Erythroblast (primary cell): ENCODE results near the gene SYCN.

Experiments used
- DNase-seq, 2 experiments: peaks; one replicate each; lab custom pipeline; 2025; lab: John Stamatoyannopoulos, UW
- GATA1 ChIP-seq: IDR thresholded peaks from 2 replicates; pipeline ENCODE4 v1.6.1; 2011; ENCODE audit warnings: low read depth, mild to moderate bottlenecking, control low read depth, low read length, moderate library complexity
- POLR2A ChIP-seq: IDR thresholded peaks from 2 replicates; pipeline ENCODE4 v1.6.1; 2011; ENCODE audit warnings: mild to moderate bottlenecking, low read length

Gene SYCN

DNA sequence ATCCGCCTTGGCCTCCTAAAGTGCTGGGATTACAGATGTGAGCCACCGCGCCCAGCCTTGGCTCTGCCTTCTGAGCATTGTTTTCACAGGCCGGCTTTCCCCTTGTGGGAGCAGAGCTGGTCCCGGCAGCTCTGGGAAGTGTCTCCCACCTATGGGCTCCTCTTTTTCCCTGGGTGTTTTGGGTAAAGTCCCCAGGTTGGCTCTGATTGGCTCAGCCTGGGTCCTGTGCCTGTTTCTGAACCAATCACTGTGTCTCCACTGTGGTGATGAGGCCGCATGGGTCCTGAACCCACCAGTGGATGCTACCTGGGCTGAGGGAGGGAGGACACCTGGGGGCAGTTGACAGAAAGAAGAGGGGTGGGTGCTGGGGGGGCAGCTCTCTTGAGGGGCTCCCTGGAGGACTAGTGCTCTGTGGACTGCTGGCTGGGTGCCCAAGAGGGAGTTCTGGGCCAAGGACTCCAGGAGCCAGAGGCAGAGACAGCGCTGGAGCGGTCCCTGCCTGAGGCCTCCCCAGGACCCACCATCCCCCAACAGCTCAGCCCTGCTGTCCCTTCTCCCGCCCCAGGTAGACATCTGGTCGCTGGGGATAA lies 26.9 kb downstream of the SYCN start:
- no peak for DNase-seq
- TF ChIP-seq POLR2A (no peak), GATA1 (no peak)

DNA sequence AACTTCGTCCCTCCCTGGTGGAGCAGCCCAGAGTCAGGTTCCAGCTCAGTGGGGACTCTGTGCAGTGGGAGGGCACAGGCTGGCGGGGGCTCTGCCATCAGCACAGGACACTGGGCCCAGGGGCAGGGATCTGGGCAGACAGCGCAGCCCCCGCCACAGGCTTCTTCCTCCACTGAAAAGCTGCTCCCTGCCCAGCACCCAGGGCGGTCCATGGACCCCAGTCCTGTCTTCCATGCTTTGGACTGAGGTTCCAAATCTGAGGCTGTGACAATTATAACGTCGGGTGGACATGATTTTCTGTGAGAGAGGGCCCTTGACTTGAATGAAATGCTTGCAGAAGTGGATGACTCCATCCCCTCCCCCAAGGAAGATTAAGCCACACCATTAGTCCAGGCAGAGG lies 28.5 kb downstream of the SYCN start:
- TF ChIP-seq GATA1 (no peak), POLR2A (no peak)
- no peak for DNase-seq

DNA sequence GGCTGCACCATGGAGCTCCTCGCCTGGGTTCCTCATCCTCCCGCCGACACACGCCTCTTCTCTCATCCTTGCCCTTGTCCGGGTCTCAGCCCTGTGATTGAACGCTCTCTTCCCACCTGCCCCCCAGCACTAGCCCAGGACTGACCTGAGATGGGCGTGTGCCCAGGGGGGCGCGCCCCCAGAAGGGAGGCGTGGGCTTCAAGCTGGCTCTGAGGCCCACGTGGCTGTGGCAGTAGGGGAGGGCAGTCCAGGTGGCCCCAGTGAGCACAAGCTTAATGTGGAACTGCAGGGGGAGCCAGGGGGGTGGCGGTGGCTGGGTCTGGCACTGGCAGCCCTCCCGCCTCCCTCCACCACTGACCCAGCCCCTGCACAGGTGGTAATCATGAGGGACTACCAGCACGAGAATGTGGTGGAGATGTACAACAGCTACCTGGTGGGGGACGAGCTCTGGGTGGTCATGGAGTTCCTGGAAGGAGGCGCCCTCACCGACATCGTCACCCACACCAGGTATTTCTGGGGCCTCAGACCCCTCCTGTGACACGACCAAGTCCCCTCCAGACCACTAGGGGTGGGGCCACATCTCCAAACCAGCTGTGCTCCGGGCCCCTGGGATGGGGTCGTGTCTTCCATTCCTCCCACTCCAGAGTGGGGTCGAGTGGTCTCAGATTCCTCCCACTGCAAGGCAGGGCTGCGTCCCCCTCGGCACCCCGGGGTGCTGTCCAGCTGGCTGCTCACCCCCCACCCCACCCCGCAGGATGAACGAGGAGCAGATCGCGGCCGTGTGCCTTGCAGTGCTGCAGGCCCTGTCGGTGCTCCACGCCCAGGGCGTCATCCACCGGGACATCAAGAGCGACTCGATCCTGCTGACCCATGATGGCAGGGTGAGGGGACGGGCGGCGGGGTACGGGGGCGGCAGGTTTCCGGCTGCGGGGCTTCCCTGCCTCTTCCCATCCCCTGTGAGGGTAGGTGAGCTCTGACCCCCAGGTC lies 29.2 kb downstream of the SYCN start:
- DNase-seq = no peak
- TF ChIP-seq POLR2A = no peak
- no peak for TF ChIP-seq GATA1

DNA sequence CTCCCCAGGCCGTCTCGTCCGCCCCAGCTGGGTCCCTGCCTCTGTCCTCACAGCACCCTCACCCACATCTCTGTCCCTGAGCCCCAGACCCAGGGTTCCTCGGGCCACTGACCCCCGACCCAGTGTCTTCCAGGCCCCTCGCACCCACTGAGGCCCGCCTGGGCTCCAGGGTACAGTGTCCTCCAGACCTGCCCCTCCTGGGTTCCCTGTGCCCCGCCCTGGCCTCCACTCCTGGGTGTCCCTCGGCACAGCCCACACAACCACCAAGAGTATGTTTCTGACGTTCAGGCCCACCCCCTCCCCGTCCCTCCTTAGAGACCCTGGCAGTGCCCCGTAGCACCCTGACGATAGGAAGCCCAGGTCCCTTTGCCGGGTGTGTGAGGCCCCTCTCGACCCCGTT lies 29.9 kb downstream of the SYCN start:
- DNase-seq = no peak
- TF ChIP-seq GATA1 (no peak), POLR2A (no peak)

GRCh38 chr19:39173502-39173991 lies 30.5 kb downstream of the SYCN start:
- no peak for DNase-seq
- no peak for TF ChIP-seq POLR2A
- no peak for TF ChIP-seq GATA1

- DNase-seq = no peak
- TF ChIP-seq POLR2A = no peak
- TF ChIP-seq GATA1 = no peak
Observed at GRCh38 chr19:39172700-39173501, 31.2 kb downstream of the SYCN start.

DNA sequence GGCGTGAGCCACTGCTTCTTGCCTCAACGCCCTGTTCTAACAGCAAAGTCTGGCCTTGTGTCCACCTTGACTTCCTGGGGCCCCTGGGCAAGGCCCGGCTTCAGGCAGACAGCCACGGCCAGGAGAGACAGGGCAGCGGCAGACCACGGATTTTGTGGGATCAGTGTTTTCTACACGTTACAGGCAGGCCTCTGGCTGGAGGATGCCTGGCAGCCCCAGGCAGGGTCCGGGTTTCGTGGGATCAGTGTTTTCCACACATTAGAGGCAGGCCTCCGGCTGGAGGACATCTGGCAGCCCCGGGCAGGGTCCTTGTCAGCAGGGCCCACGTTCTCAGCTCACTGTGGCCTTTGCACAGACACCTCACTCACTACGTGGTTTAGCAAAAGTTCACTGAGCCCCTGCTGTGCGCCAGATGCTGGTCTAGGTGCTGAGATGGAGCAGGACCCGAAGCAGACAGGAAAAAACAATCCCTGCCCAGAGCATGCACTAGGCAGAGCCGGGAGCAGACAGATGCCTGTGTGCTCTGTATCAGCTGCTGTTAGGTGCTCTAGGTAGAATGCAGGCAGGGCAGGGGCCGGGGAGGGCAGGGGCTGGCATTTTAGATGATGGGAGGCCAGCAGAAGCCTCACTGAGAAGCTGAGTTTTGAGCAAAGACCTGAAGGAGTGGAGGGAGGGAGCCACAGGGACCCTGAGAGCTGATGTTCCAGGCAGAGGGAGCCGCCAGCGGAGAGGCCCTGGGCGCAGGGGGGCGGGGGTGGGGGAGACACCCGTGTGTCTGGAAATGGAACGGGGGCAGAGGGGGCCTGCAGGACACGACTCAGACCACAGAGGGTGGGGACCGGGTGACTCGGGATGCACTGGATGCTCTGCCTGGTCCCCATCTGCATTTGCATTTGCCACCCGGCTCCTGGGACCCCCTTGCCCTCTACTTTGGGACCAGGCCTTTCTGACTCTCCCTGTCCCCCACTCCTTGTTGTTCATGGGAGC lies 32.3 kb downstream of the SYCN start:
- TF ChIP-seq GATA1 (no peak), POLR2A (no peak)

GRCh38 chr19:39170386-39171231 lies 33.5 kb downstream of the SYCN start:
- DNase-seq = no peak

More for the DNA sequence above, 32.3 kb downstream of the SYCN start:
- DNase-seq = no peak

GRCh38 chr19:39169143-39169810 lies 34.8 kb downstream of the SYCN start:
- no peak for DNase-seq
- no peak for TF ChIP-seq GATA1
- no peak for TF ChIP-seq POLR2A

More at GRCh38 chr19:39170386-39171231, 33.5 kb downstream of the SYCN start:
- TF ChIP-seq POLR2A = no peak
- no peak for TF ChIP-seq GATA1

- TF ChIP-seq GATA1 = no peak
- no peak for TF ChIP-seq POLR2A
Observed at GRCh38 chr19:39168258-39169142, 35.6 kb downstream of the SYCN start.

More at GRCh38 chr19:39168258-39169142, 35.6 kb downstream of the SYCN start:
- no peak for DNase-seq
